SIG-M5 (cell line): ENCODE data around the gene ZNF544.
"Not testable (repeated sequence)": the region's sequence is repeated elsewhere in the genome, so short reads cannot be mapped to it uniquely, and the experiment has no call there.

Experiments
- DNase-seq: peaks from one replicate; lab custom pipeline; 2025; lab: John Stamatoyannopoulos, UW

ZNF544 gene

GRCh38 chr19:58305065-58305931 is 76.6 kb downstream of the ZNF544 start, which contains the start of gene ERVK3-1:
ERVK3-1 (plus strand) TSS chr19:58305377; CDS start chr19:58312169, 6,792 bp downstream.
- peak; percentile 90 for DNase-seq

GRCh38 chr19:58305932-58306323 is 77.2 kb downstream of the ZNF544 start:
- no peak for DNase-seq

- DNase-seq: no peak
Observed at GRCh38 chr19:58307736-58308135, 79.0 kb downstream of the ZNF544 start.

GRCh38 chr19:58310685-58311084 is 82.0 kb downstream of the ZNF544 start:
- DNase-seq: not testable (repeated sequence)

DNA sequence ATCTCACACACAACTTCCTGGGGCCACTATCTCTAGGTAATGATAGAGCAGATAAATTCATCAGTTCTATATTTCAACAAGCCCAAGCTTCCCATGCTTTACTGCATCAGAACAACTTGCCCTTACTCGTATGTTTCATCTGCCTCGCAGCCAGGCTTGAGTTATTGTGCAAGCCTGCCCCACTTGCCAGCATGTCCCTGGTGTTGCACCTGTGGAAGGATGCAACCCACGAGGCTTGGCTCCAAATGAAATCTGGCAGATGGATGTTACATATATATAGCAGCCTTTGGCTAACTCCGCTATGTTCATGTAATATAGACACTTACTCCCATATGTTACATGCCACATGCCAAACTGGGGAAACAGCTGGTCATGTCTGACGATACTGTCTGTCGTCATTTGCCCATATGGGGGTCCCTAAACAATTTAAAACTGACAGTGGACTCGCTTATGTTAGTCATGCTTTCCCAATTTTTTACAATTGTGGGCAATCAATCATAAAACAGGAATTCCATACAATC is 82.7 kb downstream of the ZNF544 start:
- no peak for DNase-seq
